GM12873 (cell line): ENCODE results near the gene CHST3.

Experiments
- CTCF ChIP-seq: IDR thresholded peaks from 2 replicates; pipeline ENCODE4 v1.5.1; 2012; ENCODE audit warnings: low read depth, mild to moderate bottlenecking, moderate library complexity, low read length, control low read depth; ENCODE audit not compliant: insufficient read depth; ENCODE audit errors: missing control alignments

CHST3 gene

GRCh38 chr10:71952745-71953144 is 11.4 kb upstream of the CHST3 start:
- no peak for TF ChIP-seq CTCF

- TF ChIP-seq CTCF: no peak
These were observed 6.5 kb upstream of the CHST3 start for GRCh38 chr10:71957546-71958275.

- no peak for TF ChIP-seq CTCF
These were observed 4.7 kb upstream of the CHST3 start for GRCh38 chr10:71959526-71959925.

- TF ChIP-seq CTCF: no peak
These were observed 2.4 kb upstream of the CHST3 start for GRCh38 chr10:71961831-71962230.

- TF ChIP-seq CTCF: no peak
These were observed 1.3 kb upstream of the CHST3 start for GRCh38 chr10:71962901-71963300.

GRCh38 chr10:71963351-71964097 is 671 bp upstream of the CHST3 start:
- no peak for TF ChIP-seq CTCF

- no peak for TF ChIP-seq CTCF
These were observed 734 bp downstream of the CHST3 start for GRCh38 chr10:71964743-71965515.
